Left ventricle myocardium inferior (tissue), 1 donor: ENCODE data around the gene DVL1. TPM values are rescaled to one million over a fixed set of nuclear protein-coding genes. Genes with fewer than 3 reads are reported as not detected.
A peak's percentile ranks its signal among the peaks of the same experiment; 100 is the strongest.

Experiments used
- DNase-seq: peaks from one replicate; pipeline ENCODE4 v3.0.0-alpha.2; 2020
- H3K27ac ChIP-seq: fragments of 200-600 bp; replicated peaks from 2 replicates; pipeline ENCODE4 v1.8.0; 2021
- H3K27me3 ChIP-seq: fragments of 200-600 bp; 2 replicates; pipeline ENCODE4 v1.8.0; 2021; ENCODE audit warnings: low read depth
- H3K36me3 ChIP-seq: fragments of 200-600 bp; 2 replicates; pipeline ENCODE4 v1.8.0; 2021
- H3K4me1 ChIP-seq: fragments of 200-600 bp; 2 replicates; pipeline ENCODE4 v1.8.0; 2021
- H3K4me3 ChIP-seq: fragments of 200-600 bp; 2 replicates; pipeline ENCODE4 v1.8.0; 2021; ENCODE audit warnings: mild to moderate bottlenecking, moderate library complexity
- H3K9me3 ChIP-seq: fragments of 200-600 bp; replicated peaks from 2 replicates; pipeline ENCODE4 v1.8.0; 2021
- intact Hi-C: fragments of 100-400 bp; cut with micrococcal nuclease; formaldehyde crosslinking; loops from one replicate; pipeline ENCODE4 v1.11.0; 2022
- total RNA-seq: library from RNA; stranded (reverse); fragmentation: NEBNext Ultra II Directional; extraction: Animal tissue kit (Norgen Biotek cat#: 25700); gene quantifications from one replicate; pipeline ENCODE4 v1.2.1, GENCODE V29; 2021
- TF ChIP-seq, protein P1 (sequence below): fragments of 200-600 bp; IDR thresholded peaks from 2 replicates; pipeline ENCODE4 v1.8.0; 2021; ENCODE audit warnings: antibody characterized with exemption, mild to moderate bottlenecking, borderline replicate concordance
- donor health status: DM: no; HTN: yes; CAD: no; lungs with severe emphysema.

The DVL1 gene
- total RNA-seq, 1 donor from 2014 or later = 93.0 TPM

GRCh38 chr1:1322952-1323351 lies 26.3 kb downstream of the DVL1 start:
- intact Hi-C loops = no loop called here
- TF ChIP-seq, protein P1, sequence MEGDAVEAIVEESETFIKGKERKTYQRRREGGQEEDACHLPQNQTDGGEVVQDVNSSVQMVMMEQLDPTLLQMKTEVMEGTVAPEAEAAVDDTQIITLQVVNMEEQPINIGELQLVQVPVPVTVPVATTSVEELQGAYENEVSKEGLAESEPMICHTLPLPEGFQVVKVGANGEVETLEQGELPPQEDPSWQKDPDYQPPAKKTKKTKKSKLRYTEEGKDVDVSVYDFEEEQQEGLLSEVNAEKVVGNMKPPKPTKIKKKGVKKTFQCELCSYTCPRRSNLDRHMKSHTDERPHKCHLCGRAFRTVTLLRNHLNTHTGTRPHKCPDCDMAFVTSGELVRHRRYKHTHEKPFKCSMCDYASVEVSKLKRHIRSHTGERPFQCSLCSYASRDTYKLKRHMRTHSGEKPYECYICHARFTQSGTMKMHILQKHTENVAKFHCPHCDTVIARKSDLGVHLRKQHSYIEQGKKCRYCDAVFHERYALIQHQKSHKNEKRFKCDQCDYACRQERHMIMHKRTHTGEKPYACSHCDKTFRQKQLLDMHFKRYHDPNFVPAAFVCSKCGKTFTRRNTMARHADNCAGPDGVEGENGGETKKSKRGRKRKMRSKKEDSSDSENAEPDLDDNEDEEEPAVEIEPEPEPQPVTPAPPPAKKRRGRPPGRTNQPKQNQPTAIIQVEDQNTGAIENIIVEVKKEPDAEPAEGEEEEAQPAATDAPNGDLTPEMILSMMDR = no peak
- H3K27me3 ChIP-seq = no peaks in the 10 kb centered on the region
- DNase-seq = no peak
- no peak overlapping the region for H3K27ac ChIP-seq
- peaks cover 92% of the 10 kb centered on the region for H3K4me1 ChIP-seq
- no peaks in the 10 kb centered on the region for H3K9me3 ChIP-seq
- H3K4me3 ChIP-seq = peak overlapping the region; percentile 89
- H3K36me3 ChIP-seq = peaks cover 49% of the 10 kb centered on the region

- H3K36me3 ChIP-seq = peaks cover 49% of the 10 kb centered on the region
- H3K4me3 ChIP-seq = no peak overlapping the region
- no peaks in the 10 kb centered on the region for H3K27me3 ChIP-seq
- TF ChIP-seq, protein P1 = no peak
- H3K4me1 ChIP-seq = peaks cover 92% of the 10 kb centered on the region
- H3K27ac ChIP-seq = no peak overlapping the region
- no peaks in the 10 kb centered on the region for H3K9me3 ChIP-seq
- intact Hi-C loops = no loop called here
- no peak for DNase-seq
Measured at GRCh38 chr1:1322418-1322817, 26.8 kb downstream of the DVL1 start.

DNA sequence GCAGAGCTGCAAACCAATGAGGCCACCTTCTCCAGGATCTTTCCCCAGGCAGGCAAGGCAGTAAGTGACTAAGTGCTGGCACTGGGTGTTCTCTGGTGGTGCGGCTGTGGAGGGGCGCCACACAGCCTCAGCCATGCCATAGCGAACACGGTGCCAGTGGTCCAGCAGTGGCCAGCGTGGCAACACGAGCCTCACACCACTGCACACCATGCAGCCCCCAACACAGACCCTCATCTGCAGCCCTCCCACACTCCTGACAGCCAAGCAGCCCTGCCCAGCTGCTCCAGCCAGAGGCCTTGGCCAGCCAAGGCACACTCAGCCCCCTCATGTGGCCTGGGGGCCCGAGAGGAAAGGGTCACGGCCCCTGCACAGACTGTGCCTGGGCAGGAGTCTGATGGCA lies 27.7 kb downstream of the DVL1 start:
- DNase-seq = no peak
- H3K36me3 ChIP-seq = peaks cover 51% of the 10 kb centered on the region
- intact Hi-C loops = no loop called here
- H3K4me1 ChIP-seq = peaks cover 85% of the 10 kb centered on the region
- H3K27ac ChIP-seq = peak overlapping the region; percentile 19
- no peak overlapping the region for H3K4me3 ChIP-seq
- no peaks in the 10 kb centered on the region for H3K27me3 ChIP-seq
- TF ChIP-seq, protein P1 = no peak
- H3K9me3 ChIP-seq = no peaks in the 10 kb centered on the region

GRCh38 chr1:1320666-1321448 lies 28.4 kb downstream of the DVL1 start:
- H3K4me3 ChIP-seq = no peak overlapping the region
- H3K9me3 ChIP-seq = no peaks in the 10 kb centered on the region
- peaks cover 78% of the 10 kb centered on the region for H3K4me1 ChIP-seq
- intact Hi-C loops = no loop called here
- H3K27me3 ChIP-seq = no peaks in the 10 kb centered on the region
- no peak for DNase-seq
- peak overlapping the region; percentile 19 for H3K27ac ChIP-seq
- TF ChIP-seq, protein P1 = no peak
- H3K36me3 ChIP-seq = peaks cover 51% of the 10 kb centered on the region

DNA sequence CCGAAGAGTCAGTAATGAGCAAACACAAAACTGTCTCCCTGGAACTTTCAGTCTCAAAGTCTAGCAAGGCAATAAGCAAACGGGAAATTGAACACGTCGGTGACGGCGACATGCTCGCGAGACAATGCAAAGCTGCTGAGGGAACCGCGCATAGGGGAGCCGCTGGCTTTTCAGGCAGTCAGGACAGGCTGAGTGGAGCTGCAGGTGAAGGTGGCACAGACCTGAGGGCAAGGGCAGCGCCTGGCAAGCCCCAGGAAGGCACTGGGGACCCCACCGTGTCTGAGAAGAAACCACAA lies 29.6 kb downstream of the DVL1 start:
- Histone ChIP-seq H3K4me1 (peaks cover 66% of the 10 kb centered on the region), H3K9me3 (no peaks in the 10 kb centered on the region), H3K4me3 (no peak overlapping the region), H3K27me3 (no peaks in the 10 kb centered on the region), H3K27ac (peak overlapping the region; percentile 81), H3K36me3 (peaks cover 59% of the 10 kb centered on the region)
- intact Hi-C loops = no loop called here
- TF ChIP-seq, protein P1 = no peak
- no peak for DNase-seq
